Panc1 (cell line): ENCODE measurements around the gene CEP250. TPM values are rescaled to one million over a fixed set of nuclear protein-coding genes. Genes with fewer than 3 reads are reported as not detected.
A peak's percentile ranks its signal among the peaks of the same experiment; 100 is the strongest.
"Not testable (repeated sequence)": the region's sequence is repeated elsewhere in the genome, so short reads cannot be mapped to it uniquely, and the experiment has no call there.

Experiments
- ATAC-seq: fragments of 200-7000 bp; cut with Tn5 transposase; 2 replicates; pipeline ENCODE4 v1.9.1; 2020; ENCODE audit warnings: mild to moderate bottlenecking, moderate library complexity
- BruUV-seq: library from RNA; stranded (reverse); fragments of 400-500 nt; replicated peaks from 2 replicates; lab custom pipeline; 2021; lab: Mats Ljungman, UMichigan
- CTCF ChIA-PET: fragments of 300-600 bp; sonication (Branson Sonifier 250); formaldehyde crosslinking; loops from one replicate; lab custom pipeline; 2022; ENCODE audit warnings: antibody characterized with exemption; lab: Charles Lee
- POLR2A ChIA-PET: fragments of 300-600 bp; sonication (Branson Sonifier 250); formaldehyde crosslinking; loops from one replicate; lab custom pipeline; 2022; ENCODE audit warnings: antibody characterized with exemption; lab: Charles Lee
- DNase-seq: peaks from one replicate; pipeline ENCODE4 v3.0.0-alpha.2; 2010; ENCODE audit warnings: low read depth, low spot score
- H3K27ac ChIP-seq: 2 replicates; pipeline ENCODE4 v1.5.1; 2011; ENCODE audit warnings: mild to moderate bottlenecking, low read length, inconsistent platforms
- H3K27me3 ChIP-seq: fragments of 200-500 bp; sonication (Bioruptor generic); 2 replicates; pipeline ENCODE4 v1.6.0; 2014; ENCODE audit warnings: low read length, inconsistent platforms; ENCODE audit not compliant: control insufficient read depth, insufficient read depth
- H3K36me3 ChIP-seq: fragments of 200-500 bp; sonication (Bioruptor generic); 2 replicates; pipeline ENCODE4 v1.5.1; 2014; ENCODE audit warnings: inconsistent platforms, mild to moderate bottlenecking, low read length, moderate library complexity; ENCODE audit not compliant: control insufficient read depth, insufficient read depth
- H3K4me1 ChIP-seq: 2 replicates; pipeline ENCODE4 v1.5.1; 2011; ENCODE audit warnings: inconsistent platforms, mild to moderate bottlenecking, low read length, moderate library complexity; ENCODE audit not compliant: control insufficient read depth, insufficient read depth
- H3K4me3 ChIP-seq, 2 experiments: 2 replicates each; pipeline ENCODE4 v1.5.1; 2011 to 2012; ENCODE audit warnings: low read depth in 2 of 2, low read length in 2 of 2, mild to moderate bottlenecking in 2 of 2, inconsistent platforms in 1 of 2, moderate library complexity in 1 of 2
- H3K9me3 ChIP-seq: fragments of 200-500 bp; sonication (Bioruptor generic); 2 replicates; pipeline ENCODE4 v1.5.1; 2014; ENCODE audit warnings: low read depth, mild to moderate bottlenecking, inconsistent platforms, low read length, moderate library complexity; ENCODE audit not compliant: control insufficient read depth, insufficient read depth
- POLR2AphosphoS5 ChIP-seq: IDR thresholded peaks from 2 replicates; pipeline ENCODE4 v1.6.1; 2012; ENCODE audit warnings: mild to moderate bottlenecking, low read depth, low read length, moderate library complexity
- REST ChIP-seq, 2 experiments: IDR thresholded peaks; 2 replicates each; pipeline ENCODE4 v1.6.1; 2011 to 2012; ENCODE audit warnings: low read depth in 2 of 2, control low read depth in 1 of 2, low read length in 1 of 2, mild to moderate bottlenecking in 1 of 2, moderate library complexity in 1 of 2; ENCODE audit not compliant: insufficient read depth in 1 of 2
- SIN3A ChIP-seq: IDR thresholded peaks from 2 replicates; pipeline ENCODE4 v1.6.1; 2012; ENCODE audit warnings: low read depth, mild to moderate bottlenecking, low read length, moderate library complexity, borderline replicate concordance; ENCODE audit not compliant: insufficient read depth
- TCF7L2 ChIP-seq: IDR thresholded peaks from 2 replicates; pipeline ENCODE4 v1.6.1; 2011; ENCODE audit warnings: mild to moderate bottlenecking, low read depth, low read length, inconsistent platforms
- in situ Hi-C: cut with HindIII; loops from 2 replicates; pipeline ENCODE4 v1.10.0; 2016; ENCODE audit warnings: low sequenced_read_pairs, low pct_unique_long_range_greater_than_20kb
- intact Hi-C: fragments of 100-400 bp; cut with micrococcal nuclease; formaldehyde crosslinking; loops from one replicate; pipeline ENCODE4 v1.10.0; 2022; ENCODE audit not compliant: unreplicated experiment
- total RNA-seq: library from RNA; stranded (reverse); gene quantifications from one replicate; pipeline ENCODE4 v1.2.1, GENCODE V29; 2021; ENCODE audit not compliant: unreplicated experiment
- TF ChIP-seq, protein P1 (sequence below): fragments of 450-650 bp; IDR thresholded peaks from 2 replicates; pipeline ENCODE4 v1.5.1; 2017; ENCODE audit warnings: mild to moderate bottlenecking

The CEP250 gene
- total RNA-seq, 1 experiment from 2014 or later, result 82.5 TPM

GRCh38 chr20:35515949-35516645 is 60.7 kb downstream of the CEP250 start:
- peak; percentile 43 for DNase-seq
- H3K27ac ChIP-seq, result no peak overlapping the region
- ChIA-PET CTCF (interaction anchor here (0.6 kb wide), 2 partner anchors 27 to 76 kb away, joined by 3 to 8 read pairs; no protein-coding TSS in a partner anchor), POLR2A (interaction anchor here (0.5 kb wide), 1 partner anchor 870 kb away, joined by 3 read pairs; no protein-coding TSS in a partner anchor)
- no peak overlapping the region for H3K4me3 ChIP-seq
- no peaks in the 10 kb centered on the region for H3K27me3 ChIP-seq
- no peaks in the 10 kb centered on the region; the same call in 1 of the 2 replicates for H3K36me3 ChIP-seq
- no peak for TF ChIP-seq SIN3A
- intact Hi-C loops (no loop called here), in situ Hi-C loops (no loop called here)
- TSS peak; percentile 32 for BruUV-seq
- peak; percentile 91 for ATAC-seq
- H3K4me1 ChIP-seq, result peaks cover 3% of the 10 kb centered on the region; the same call in 1 of the 2 replicates
- no peaks in the 10 kb centered on the region for H3K9me3 ChIP-seq

- CTCF ChIA-PET, result no interaction called here
- ATAC-seq, result no peak
- intact Hi-C loops (no loop called here), in situ Hi-C loops (no loop called here)
- Histone ChIP-seq H3K27me3 (no peaks in the 10 kb centered on the region), H3K27ac (no peak overlapping the region), H3K9me3 (no peaks in the 10 kb centered on the region), H3K36me3 (no peaks in the 10 kb centered on the region), H3K4me3 (no peak overlapping the region), H3K4me1 (peaks cover 3% of the 10 kb centered on the region; the same call in 1 of the 2 replicates)
- no TSS peak for BruUV-seq
- POLR2A ChIA-PET, result interaction anchor here (0.7 kb wide), 1 partner anchor 504 kb away, joined by 6 read pairs; no protein-coding TSS in a partner anchor
- TF ChIP-seq POLR2AphosphoS5 (no peak), SIN3A (no peak), TCF7L2 (no peak), REST (IDR thresholded peaks at IDR 0.05; ENCODE audit: insufficient read depth in 1 of 2, low read depth in 2 of 2, low read length in 1 of 2) (no peak)
- TF ChIP-seq, protein P1, sequence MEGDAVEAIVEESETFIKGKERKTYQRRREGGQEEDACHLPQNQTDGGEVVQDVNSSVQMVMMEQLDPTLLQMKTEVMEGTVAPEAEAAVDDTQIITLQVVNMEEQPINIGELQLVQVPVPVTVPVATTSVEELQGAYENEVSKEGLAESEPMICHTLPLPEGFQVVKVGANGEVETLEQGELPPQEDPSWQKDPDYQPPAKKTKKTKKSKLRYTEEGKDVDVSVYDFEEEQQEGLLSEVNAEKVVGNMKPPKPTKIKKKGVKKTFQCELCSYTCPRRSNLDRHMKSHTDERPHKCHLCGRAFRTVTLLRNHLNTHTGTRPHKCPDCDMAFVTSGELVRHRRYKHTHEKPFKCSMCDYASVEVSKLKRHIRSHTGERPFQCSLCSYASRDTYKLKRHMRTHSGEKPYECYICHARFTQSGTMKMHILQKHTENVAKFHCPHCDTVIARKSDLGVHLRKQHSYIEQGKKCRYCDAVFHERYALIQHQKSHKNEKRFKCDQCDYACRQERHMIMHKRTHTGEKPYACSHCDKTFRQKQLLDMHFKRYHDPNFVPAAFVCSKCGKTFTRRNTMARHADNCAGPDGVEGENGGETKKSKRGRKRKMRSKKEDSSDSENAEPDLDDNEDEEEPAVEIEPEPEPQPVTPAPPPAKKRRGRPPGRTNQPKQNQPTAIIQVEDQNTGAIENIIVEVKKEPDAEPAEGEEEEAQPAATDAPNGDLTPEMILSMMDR, result no peak
- DNase-seq, result no peak
Observed at GRCh38 chr20:35517125-35517524, 61.7 kb downstream of the CEP250 start.

- H3K4me3 ChIP-seq, intact Hi-C loops, DNase-seq, in situ Hi-C loops, ATAC-seq, H3K9me3 ChIP-seq, H3K36me3 ChIP-seq, H3K27ac ChIP-seq, H3K27me3 ChIP-seq, H3K4me1 ChIP-seq, CTCF ChIA-PET, BruUV-seq: not testable (repeated sequence)
- POLR2A ChIA-PET, result interaction anchor here (0.6 to 0.7 kb wide), 2 partner anchors 159 to 505 kb away, joined by 6 to 11 read pairs; no protein-coding TSS in a partner anchor
Observed at GRCh38 chr20:35517767-35518166, 62.4 kb downstream of the CEP250 start.
